Activated T-cell treated with anti-CD3 and anti-CD28 coated beads, Interleukin-2, amount 50 U/mL, for 4 hours (primary cell): Measurements from ENCODE around the gene CENPM. TPM values are rescaled to one million over a fixed set of nuclear protein-coding genes. Genes with fewer than 3 reads are reported as not detected.
"Not testable (repeated sequence)": the region's sequence is repeated elsewhere in the genome, so short reads cannot be mapped to it uniquely, and the experiment has no call there.

Source experiments
- ATAC-seq, 2 donors: fragments of 200-7000 bp; cut with Tn5 transposase; one replicate each; pipeline ENCODE4 v1.10.0; 2021
- DNase-seq: peaks from one replicate; pipeline ENCODE4 v3.0.0-alpha.2; 2020
- H3K27me3 Mint-ChIP-seq: one replicate; pipeline ENCODE4 v1.8.0; 2021; ENCODE audit warnings: low read depth, mixed read lengths
- H3K36me3 Mint-ChIP-seq: one replicate; pipeline ENCODE4 v1.8.0; 2022; ENCODE audit warnings: mixed read lengths; ENCODE audit not compliant: insufficient read depth
- H3K4me1 Mint-ChIP-seq: one replicate; pipeline ENCODE4 v1.8.0; 2021; ENCODE audit warnings: low read depth, mixed read lengths
- H3K4me3 Mint-ChIP-seq: one replicate; pipeline ENCODE4 v1.8.0; 2021; ENCODE audit warnings: mild to moderate bottlenecking, moderate library complexity, mixed read lengths
- H3K9me3 Mint-ChIP-seq: one replicate; pipeline ENCODE4 v1.8.0; 2021; ENCODE audit warnings: mixed read lengths
- total RNA-seq, 3 donors: library from RNA; stranded (reverse); gene quantifications; one replicate each; pipeline ENCODE4 v1.2.1, GENCODE V29; 2021

Gene CENPM
- total RNA-seq, 3 donors from 2014 or later, result 40.7 to 52.2 (median 48.5) TPM

- Mint-ChIP-seq H3K4me1 (peaks cover 21% of the 10 kb centered on the region), H3K9me3 (no peaks in the 10 kb centered on the region), H3K36me3 (no peaks in the 10 kb centered on the region), H3K4me3 (no peak overlapping the region), H3K27me3 (no peaks in the 10 kb centered on the region)
- DNase-seq (no peak), ATAC-seq (no peak)
Observed at GRCh38 chr22:41949297-41949965, 2.5 kb upstream of the CENPM start.

- H3K36me3 Mint-ChIP-seq, H3K9me3 Mint-ChIP-seq, ATAC-seq, H3K4me3 Mint-ChIP-seq, H3K27me3 Mint-ChIP-seq, DNase-seq: not testable (repeated sequence)
- peaks cover 23% of the 10 kb centered on the region for H3K4me1 Mint-ChIP-seq
Observed at GRCh38 chr22:41948928-41949296, 2.0 kb upstream of the CENPM start.

- DNase-seq, result no peak
- Mint-ChIP-seq H3K4me1 (peaks cover 29% of the 10 kb centered on the region), H3K36me3 (peaks cover 2% of the 10 kb centered on the region), H3K4me3 (no peak overlapping the region), H3K27me3 (no peaks in the 10 kb centered on the region), H3K9me3 (no peaks in the 10 kb centered on the region)
- ATAC-seq, result no peak
Observed at GRCh38 chr22:41948142-41948541, 1.2 kb upstream of the CENPM start.

GRCh38 chr22:41947424-41948080 lies 600 bp upstream of the CENPM start:
- Mint-ChIP-seq H3K4me1 (peaks cover 31% of the 10 kb centered on the region), H3K4me3 (peak overlapping the region; percentile 86), H3K36me3 (peaks cover 2% of the 10 kb centered on the region), H3K27me3 (no peaks in the 10 kb centered on the region), H3K9me3 (no peaks in the 10 kb centered on the region)
- DNase-seq (no peak), ATAC-seq (no peak)

- DNase-seq (no peak), ATAC-seq (no peak)
- Mint-ChIP-seq H3K4me1 (peaks cover 61% of the 10 kb centered on the region), H3K9me3 (no peaks in the 10 kb centered on the region), H3K4me3 (peak overlapping the region; percentile 75), H3K36me3 (peaks cover 2% of the 10 kb centered on the region), H3K27me3 (no peaks in the 10 kb centered on the region)
Observed at GRCh38 chr22:41943661-41944209, 3.2 kb downstream of the CENPM start.

- peak; percentile 58 to 65 for ATAC-seq
- Mint-ChIP-seq H3K9me3 (no peaks in the 10 kb centered on the region), H3K4me1 (peaks cover 68% of the 10 kb centered on the region), H3K36me3 (peaks cover 2% of the 10 kb centered on the region), H3K27me3 (no peaks in the 10 kb centered on the region), H3K4me3 (peak overlapping the region; percentile 87)
- peak; percentile 80 for DNase-seq
Observed at GRCh38 chr22:41940832-41941765, 5.9 kb downstream of the CENPM start.

GRCh38 chr22:41939981-41940831 lies 6.7 kb downstream of the CENPM start:
- Mint-ChIP-seq H3K4me3 (peak overlapping the region; percentile 87), H3K36me3 (peaks cover 2% of the 10 kb centered on the region), H3K27me3 (no peaks in the 10 kb centered on the region), H3K4me1 (peaks cover 64% of the 10 kb centered on the region), H3K9me3 (no peaks in the 10 kb centered on the region)
- peak; percentile 73 to 80 for ATAC-seq
- DNase-seq, result peak; percentile 91

GRCh38 chr22:41936894-41937169 lies 10.1 kb downstream of the CENPM start:
- ATAC-seq (no peak), DNase-seq (no peak)
- H3K27me3 Mint-ChIP-seq, result no peaks in the 10 kb centered on the region
- no peak overlapping the region for H3K4me3 Mint-ChIP-seq
- H3K9me3 Mint-ChIP-seq, result no peaks in the 10 kb centered on the region
- H3K4me1 Mint-ChIP-seq, result peaks cover 48% of the 10 kb centered on the region
- no peaks in the 10 kb centered on the region for H3K36me3 Mint-ChIP-seq

- no peaks in the 10 kb centered on the region for H3K27me3 Mint-ChIP-seq
- ATAC-seq (no peak), DNase-seq (no peak)
- peaks cover 38% of the 10 kb centered on the region for H3K4me1 Mint-ChIP-seq
- no peaks in the 10 kb centered on the region for H3K9me3 Mint-ChIP-seq
- no peaks in the 10 kb centered on the region for H3K36me3 Mint-ChIP-seq
- H3K4me3 Mint-ChIP-seq, result no peak overlapping the region
Observed at GRCh38 chr22:41935509-41935908, 11.4 kb downstream of the CENPM start.

GRCh38 chr22:41935015-41935351 lies 12.0 kb downstream of the CENPM start:
- DNase-seq (no peak), ATAC-seq (no peak)
- H3K27me3 Mint-ChIP-seq, result no peaks in the 10 kb centered on the region
- H3K4me3 Mint-ChIP-seq, result no peak overlapping the region
- H3K4me1 Mint-ChIP-seq, result peaks cover 33% of the 10 kb centered on the region
- H3K36me3 Mint-ChIP-seq, result no peaks in the 10 kb centered on the region
- H3K9me3 Mint-ChIP-seq, result no peaks in the 10 kb centered on the region

GRCh38 chr22:41934284-41935014 lies 12.5 kb downstream of the CENPM start:
- DNase-seq (no peak), ATAC-seq (no peak)
- H3K36me3 Mint-ChIP-seq, result no peaks in the 10 kb centered on the region
- H3K4me3 Mint-ChIP-seq, result no peak overlapping the region
- peaks cover 28% of the 10 kb centered on the region for H3K4me1 Mint-ChIP-seq
- H3K9me3 Mint-ChIP-seq, result no peaks in the 10 kb centered on the region
- H3K27me3 Mint-ChIP-seq, result no peaks in the 10 kb centered on the region

- ATAC-seq, result peak in 1 of 2 donors; percentile 4
- DNase-seq, result no peak
- Mint-ChIP-seq H3K4me1 (peaks cover 26% of the 10 kb centered on the region), H3K4me3 (no peak overlapping the region), H3K36me3 (no peaks in the 10 kb centered on the region), H3K9me3 (no peaks in the 10 kb centered on the region), H3K27me3 (no peaks in the 10 kb centered on the region)
Observed at GRCh38 chr22:41933411-41934177, 13.4 kb downstream of the CENPM start.

GRCh38 chr22:41932353-41932752 lies 14.6 kb downstream of the CENPM start:
- DNase-seq (no peak), ATAC-seq (no peak)
- H3K9me3 Mint-ChIP-seq, result no peaks in the 10 kb centered on the region
- no peaks in the 10 kb centered on the region for H3K27me3 Mint-ChIP-seq
- peaks cover 28% of the 10 kb centered on the region for H3K4me1 Mint-ChIP-seq
- no peak overlapping the region for H3K4me3 Mint-ChIP-seq
- H3K36me3 Mint-ChIP-seq, result no peaks in the 10 kb centered on the region
